ENCODE data around the gene HSD11B1. TPM values are rescaled to one million over a fixed set of nuclear protein-coding genes. Genes with fewer than 3 reads are reported as not detected.
A peak's percentile ranks its signal among the peaks of the same experiment; 100 is the strongest.
"Not testable (repeated sequence)": the region's sequence is repeated elsewhere in the genome, so short reads cannot be mapped to it uniquely, and the experiment has no call there.

The HSD11B1 gene
- total and polyA plus RNA-seq, 7 donors = 2.0 to 10.0 (median 3.0) TPM; not detected in 1

- TF ChIP-seq, protein P1, sequence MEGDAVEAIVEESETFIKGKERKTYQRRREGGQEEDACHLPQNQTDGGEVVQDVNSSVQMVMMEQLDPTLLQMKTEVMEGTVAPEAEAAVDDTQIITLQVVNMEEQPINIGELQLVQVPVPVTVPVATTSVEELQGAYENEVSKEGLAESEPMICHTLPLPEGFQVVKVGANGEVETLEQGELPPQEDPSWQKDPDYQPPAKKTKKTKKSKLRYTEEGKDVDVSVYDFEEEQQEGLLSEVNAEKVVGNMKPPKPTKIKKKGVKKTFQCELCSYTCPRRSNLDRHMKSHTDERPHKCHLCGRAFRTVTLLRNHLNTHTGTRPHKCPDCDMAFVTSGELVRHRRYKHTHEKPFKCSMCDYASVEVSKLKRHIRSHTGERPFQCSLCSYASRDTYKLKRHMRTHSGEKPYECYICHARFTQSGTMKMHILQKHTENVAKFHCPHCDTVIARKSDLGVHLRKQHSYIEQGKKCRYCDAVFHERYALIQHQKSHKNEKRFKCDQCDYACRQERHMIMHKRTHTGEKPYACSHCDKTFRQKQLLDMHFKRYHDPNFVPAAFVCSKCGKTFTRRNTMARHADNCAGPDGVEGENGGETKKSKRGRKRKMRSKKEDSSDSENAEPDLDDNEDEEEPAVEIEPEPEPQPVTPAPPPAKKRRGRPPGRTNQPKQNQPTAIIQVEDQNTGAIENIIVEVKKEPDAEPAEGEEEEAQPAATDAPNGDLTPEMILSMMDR (IDR thresholded peaks at IDR 0.05) = peak; percentile 63 to 82 (median 77)
- TF ChIP-seq POLR2AphosphoS5 (IDR thresholded peaks at IDR 0.05) (peak in 1 of 4 donors; percentile 8), EP300 (IDR thresholded peaks at IDR 0.05) (no peak)
- intact Hi-C loops (cut with DNase I) = loop anchor here (1.0 to 5.0 kb wide), 3 partner anchors 51 to 117 kb away; no protein-coding TSS in a partner anchor
- no peaks in the 10 kb centered on the region for H3K27me3 ChIP-seq
- 0 to 5% methylated on average over 3 of the region's 3 CpGs for WGBS, 2 donors
- H3K36me3 ChIP-seq = no peaks in the 10 kb centered on the region
- H3K4me1 ChIP-seq = peaks cover 0 to 20% (median 11%) of the 10 kb centered on the region in 4 donors
- H3K9me3 ChIP-seq = no peaks in the 10 kb centered on the region
- peak overlapping the region in 1 of 4 donors; percentile 26 for H3K27ac ChIP-seq
- peak; percentile 86 for DNase-seq
- no peak overlapping the region for H3K4me3 ChIP-seq
Measured at GRCh38 chr1:209692745-209693504, 11.7 kb upstream of the HSD11B1 start.

- H3K9me3 ChIP-seq = no peaks in the 10 kb centered on the region
- intact Hi-C loops (cut with DNase I) = no loop called here
- no peaks in the 10 kb centered on the region for H3K36me3 ChIP-seq
- H3K4me3 ChIP-seq = no peak overlapping the region
- no peak for TF ChIP-seq POLR2AphosphoS5 (IDR thresholded peaks at IDR 0.05)
- no peak for TF ChIP-seq EP300 (IDR thresholded peaks at IDR 0.05)
- TF ChIP-seq, protein P1 (IDR thresholded peaks at IDR 0.05) = no peak
- H3K27ac ChIP-seq = no peak overlapping the region
- H3K4me1 ChIP-seq = peaks cover 0 to 7% (median 2%) of the 10 kb centered on the region in 4 donors
- DNase-seq = no peak
- no peaks in the 10 kb centered on the region for H3K27me3 ChIP-seq
Measured at GRCh38 chr1:209696673-209697072, 8.0 kb upstream of the HSD11B1 start.

DNA sequence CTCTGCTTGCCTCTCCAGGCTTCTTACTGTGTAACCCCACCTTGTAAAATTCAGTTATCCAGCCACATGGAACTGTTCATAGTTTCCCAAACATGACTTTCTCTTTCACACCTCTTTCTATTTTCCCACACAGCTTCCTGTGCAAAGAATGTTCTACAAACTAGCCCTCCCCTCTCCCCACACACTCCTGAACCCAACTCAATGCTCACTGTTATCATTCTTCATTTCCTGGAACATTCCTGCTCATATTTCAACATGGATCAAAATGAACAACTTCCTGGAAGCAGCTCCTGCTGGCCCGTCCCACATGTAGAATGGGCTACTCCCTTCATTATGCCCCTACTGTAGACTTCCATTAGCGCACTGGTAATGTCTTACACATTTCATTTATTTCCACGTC is 7.5 kb upstream of the HSD11B1 start:
- Histone ChIP-seq H3K36me3 (no peaks in the 10 kb centered on the region), H3K27ac (no peak overlapping the region), H3K9me3 (no peaks in the 10 kb centered on the region), H3K4me1 (peaks cover 0 to 7% (median 2%) of the 10 kb centered on the region in 4 donors), H3K27me3 (no peaks in the 10 kb centered on the region), H3K4me3 (no peak overlapping the region)
- 79 to 84% methylated on average over 3 of the region's 3 CpGs for WGBS, 2 donors
- intact Hi-C loops (cut with DNase I) = no loop called here
- DNase-seq = no peak
- TF ChIP-seq, protein P1 (IDR thresholded peaks at IDR 0.05) = no peak
- no peak for TF ChIP-seq POLR2A (IDR thresholded peaks at IDR 0.05)
- TF ChIP-seq POLR2AphosphoS5 (IDR thresholded peaks at IDR 0.05) = no peak
- TF ChIP-seq EP300 (IDR thresholded peaks at IDR 0.05) = no peak

- H3K36me3 ChIP-seq; H3K4me1 ChIP-seq; H3K27ac ChIP-seq; H3K27me3 ChIP-seq; intact Hi-C loops (cut with DNase I); DNase-seq; H3K4me3 ChIP-seq; H3K9me3 ChIP-seq: not testable (repeated sequence)
Measured at GRCh38 chr1:209700686-209701085, 4.0 kb upstream of the HSD11B1 start.

GRCh38 chr1:209702832-209703231 is 1.8 kb upstream of the HSD11B1 start:
- 85 to 91% methylated on average over 1 of the region's 1 CpG for WGBS, 2 donors
- Histone ChIP-seq H3K9me3 (no peaks in the 10 kb centered on the region), H3K27ac (no peak overlapping the region), H3K4me3 (no peak overlapping the region), H3K4me1 (no peaks in the 10 kb centered on the region), H3K36me3 (no peaks in the 10 kb centered on the region), H3K27me3 (no peaks in the 10 kb centered on the region)
- intact Hi-C loops (cut with DNase I) = no loop called here
- no peak for DNase-seq
- TF ChIP-seq EP300 (IDR thresholded peaks at IDR 0.05) (no peak), POLR2AphosphoS5 (IDR thresholded peaks at IDR 0.05) (no peak), POLR2A (IDR thresholded peaks at IDR 0.05) (no peak)
- TF ChIP-seq, protein P1 (IDR thresholded peaks at IDR 0.05) = no peak

All from sigmoid colon (tissue), 7 donors.